ENCODE measurements around the gene ATP6V1G1. TPM values are rescaled to one million over a fixed set of nuclear protein-coding genes. Genes with fewer than 3 reads are reported as not detected.

The ATP6V1G1 gene
- total and polyA plus RNA-seq, 2 experiments from 2014 or later = 337 to 439 TPM

GRCh38 chr9:114560956-114561355 is 26.6 kb upstream of the ATP6V1G1 start:
- WGBS (ENCODE audit: low lambda C conversion rate, missing lambda C conversion rate) = 89% methylated on average over 3 of the region's 3 CpGs
- Histone ChIP-seq H3K27me3 (peaks cover 14% of the 10 kb centered on the region), H3K27ac (no peak overlapping the region), H3K4me3 (no peak overlapping the region), H3K9me2 (replicated peaks; ENCODE audit: insufficient read depth) (no peaks in the 10 kb centered on the region), H3K79me2 (no peaks in the 10 kb centered on the region), H3K36me3 (replicated peaks; ENCODE audit: insufficient read depth, low read depth) (no peaks in the 10 kb centered on the region), H3K9me3 (ENCODE audit: low read depth) (no peaks in the 10 kb centered on the region), H4K20me1 (ENCODE audit: insufficient read depth, poor library complexity, severe bottlenecking) (no peaks in the 10 kb centered on the region), H3K4me2 (no peak overlapping the region), H2AFZ (no peak overlapping the region), H3K4me1 (ENCODE audit: insufficient read depth) (no peaks in the 10 kb centered on the region)
- DNase-seq (ENCODE audit: low spot score) = no peak
- TF ChIP-seq, protein P1, sequence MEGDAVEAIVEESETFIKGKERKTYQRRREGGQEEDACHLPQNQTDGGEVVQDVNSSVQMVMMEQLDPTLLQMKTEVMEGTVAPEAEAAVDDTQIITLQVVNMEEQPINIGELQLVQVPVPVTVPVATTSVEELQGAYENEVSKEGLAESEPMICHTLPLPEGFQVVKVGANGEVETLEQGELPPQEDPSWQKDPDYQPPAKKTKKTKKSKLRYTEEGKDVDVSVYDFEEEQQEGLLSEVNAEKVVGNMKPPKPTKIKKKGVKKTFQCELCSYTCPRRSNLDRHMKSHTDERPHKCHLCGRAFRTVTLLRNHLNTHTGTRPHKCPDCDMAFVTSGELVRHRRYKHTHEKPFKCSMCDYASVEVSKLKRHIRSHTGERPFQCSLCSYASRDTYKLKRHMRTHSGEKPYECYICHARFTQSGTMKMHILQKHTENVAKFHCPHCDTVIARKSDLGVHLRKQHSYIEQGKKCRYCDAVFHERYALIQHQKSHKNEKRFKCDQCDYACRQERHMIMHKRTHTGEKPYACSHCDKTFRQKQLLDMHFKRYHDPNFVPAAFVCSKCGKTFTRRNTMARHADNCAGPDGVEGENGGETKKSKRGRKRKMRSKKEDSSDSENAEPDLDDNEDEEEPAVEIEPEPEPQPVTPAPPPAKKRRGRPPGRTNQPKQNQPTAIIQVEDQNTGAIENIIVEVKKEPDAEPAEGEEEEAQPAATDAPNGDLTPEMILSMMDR (IDR thresholded peaks at IDR 0.05; ENCODE audit: poor library complexity) = no peak
- TF ChIP-seq EZH2phosphoT487 (IDR thresholded peaks at IDR 0.05; ENCODE audit: low read depth, severe bottlenecking, unreplicated experiment) (no peak), EZH2 (IDR thresholded peaks at IDR 0.05; ENCODE audit: borderline replicate concordance) (no peak)

DNA sequence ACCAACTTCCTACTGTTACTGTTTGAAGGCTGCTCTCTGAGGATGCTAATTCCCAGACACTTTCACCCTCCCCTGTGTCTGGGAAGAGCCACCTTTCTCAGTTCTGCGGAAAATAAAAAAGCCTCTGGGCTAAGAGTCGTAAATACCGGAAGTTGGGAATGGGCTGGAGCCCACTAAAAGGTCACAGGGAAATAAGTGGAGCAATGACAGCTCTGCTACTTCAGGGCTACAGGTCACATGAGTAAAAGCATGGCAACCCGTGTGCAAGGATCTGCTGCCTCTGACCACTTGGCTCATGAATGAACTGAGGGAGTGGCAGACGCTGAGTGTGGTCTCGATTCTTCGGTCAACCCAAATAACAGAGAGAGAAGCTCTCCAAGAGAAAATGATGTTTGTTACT is 25.8 kb upstream of the ATP6V1G1 start:
- TF ChIP-seq EZH2 (IDR thresholded peaks at IDR 0.05; ENCODE audit: borderline replicate concordance) = no peak
- TF ChIP-seq EZH2phosphoT487 (IDR thresholded peaks at IDR 0.05; ENCODE audit: low read depth, severe bottlenecking, unreplicated experiment) = no peak
- TF ChIP-seq, protein P1 (IDR thresholded peaks at IDR 0.05; ENCODE audit: poor library complexity) = no peak
- WGBS (ENCODE audit: low lambda C conversion rate, missing lambda C conversion rate) = 65% methylated on average over 7 of the region's 7 CpGs
- no peaks in the 10 kb centered on the region for H3K36me3 ChIP-seq (replicated peaks; ENCODE audit: insufficient read depth, low read depth)

GRCh38 chr9:114565204-114565603 is 22.4 kb upstream of the ATP6V1G1 start:
- Histone ChIP-seq H3K36me3 (replicated peaks; ENCODE audit: insufficient read depth, low read depth) (no peaks in the 10 kb centered on the region), H3K79me2 (no peaks in the 10 kb centered on the region), H3K9me3 (ENCODE audit: low read depth) (no peaks in the 10 kb centered on the region), H3K9me2 (replicated peaks; ENCODE audit: insufficient read depth) (no peaks in the 10 kb centered on the region), H3K4me3 (no peak overlapping the region), H2AFZ (no peak overlapping the region), H4K20me1 (ENCODE audit: insufficient read depth, poor library complexity, severe bottlenecking) (no peaks in the 10 kb centered on the region), H3K4me1 (ENCODE audit: insufficient read depth) (no peaks in the 10 kb centered on the region), H3K27me3 (peaks cover 14% of the 10 kb centered on the region), H3K27ac (no peak overlapping the region), H3K4me2 (no peak overlapping the region)
- 95% methylated on average over 3 of the region's 3 CpGs for WGBS (ENCODE audit: low lambda C conversion rate, missing lambda C conversion rate)
- DNase-seq (ENCODE audit: low spot score) = no peak
- TF ChIP-seq EZH2 (IDR thresholded peaks at IDR 0.05; ENCODE audit: borderline replicate concordance) = no peak
- no peak for TF ChIP-seq EZH2phosphoT487 (IDR thresholded peaks at IDR 0.05; ENCODE audit: low read depth, severe bottlenecking, unreplicated experiment)
- TF ChIP-seq, protein P1 (IDR thresholded peaks at IDR 0.05; ENCODE audit: poor library complexity) = no peak

More for the DNA sequence above, 25.8 kb upstream of the ATP6V1G1 start:
- Histone ChIP-seq H3K4me1 (ENCODE audit: insufficient read depth) (no peaks in the 10 kb centered on the region), H3K4me3 (no peak overlapping the region), H3K4me2 (no peak overlapping the region), H3K9me2 (replicated peaks; ENCODE audit: insufficient read depth) (no peaks in the 10 kb centered on the region), H4K20me1 (ENCODE audit: insufficient read depth, poor library complexity, severe bottlenecking) (no peaks in the 10 kb centered on the region), H3K27ac (no peak overlapping the region), H3K27me3 (peaks cover 14% of the 10 kb centered on the region), H3K9me3 (ENCODE audit: low read depth) (no peaks in the 10 kb centered on the region), H3K79me2 (no peaks in the 10 kb centered on the region), H2AFZ (no peak overlapping the region)
- no peak for DNase-seq (ENCODE audit: low spot score)

DNA sequence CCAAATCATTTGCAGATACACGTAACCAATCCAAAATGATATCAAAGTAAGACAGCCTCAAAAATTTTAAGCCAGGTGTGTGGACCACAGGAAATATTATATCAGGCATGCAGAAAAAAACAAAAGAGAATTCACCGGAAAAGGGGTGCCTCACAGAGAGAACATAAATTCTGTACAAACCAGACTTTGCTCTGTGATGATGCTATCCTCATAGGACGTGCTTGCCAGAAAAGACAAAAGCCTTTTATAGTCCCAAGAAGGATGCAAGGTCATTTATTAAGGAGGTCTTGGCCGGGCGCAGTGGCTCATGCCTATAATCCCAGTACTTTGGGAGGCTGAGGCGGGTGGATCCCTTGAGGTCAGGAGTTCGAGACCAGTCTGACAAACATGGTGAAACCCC is 16.8 kb upstream of the ATP6V1G1 start:
- no peaks in the 10 kb centered on the region for H4K20me1 ChIP-seq (ENCODE audit: insufficient read depth, poor library complexity, severe bottlenecking)
- TF ChIP-seq EZH2 (IDR thresholded peaks at IDR 0.05; ENCODE audit: borderline replicate concordance) (no peak), EZH2phosphoT487 (IDR thresholded peaks at IDR 0.05; ENCODE audit: low read depth, severe bottlenecking, unreplicated experiment) (no peak)
- TF ChIP-seq, protein P1 (IDR thresholded peaks at IDR 0.05; ENCODE audit: poor library complexity) = no peak
- H3K79me2 ChIP-seq = no peaks in the 10 kb centered on the region
- no peak overlapping the region for H3K4me2 ChIP-seq
- H2AFZ ChIP-seq = no peak overlapping the region
- no peaks in the 10 kb centered on the region for H3K9me2 ChIP-seq (replicated peaks; ENCODE audit: insufficient read depth)
- no peaks in the 10 kb centered on the region for H3K9me3 ChIP-seq (ENCODE audit: low read depth)
- 91% methylated on average over 6 of the region's 7 CpGs for WGBS (ENCODE audit: low lambda C conversion rate, missing lambda C conversion rate)
- no peaks in the 10 kb centered on the region for H3K36me3 ChIP-seq (replicated peaks; ENCODE audit: insufficient read depth, low read depth)
- H3K27ac ChIP-seq = no peak overlapping the region
- H3K4me3 ChIP-seq = no peak overlapping the region
- H3K4me1 ChIP-seq (ENCODE audit: insufficient read depth) = no peaks in the 10 kb centered on the region
- no peak for DNase-seq (ENCODE audit: low spot score)
- no peaks in the 10 kb centered on the region for H3K27me3 ChIP-seq

Data from hepatocyte (in vitro differentiated cells).